ENCODE data around the gene LRRC74B.
A peak's percentile ranks its signal among the peaks of the same experiment; 100 is the strongest.

The LRRC74B gene

DNA sequence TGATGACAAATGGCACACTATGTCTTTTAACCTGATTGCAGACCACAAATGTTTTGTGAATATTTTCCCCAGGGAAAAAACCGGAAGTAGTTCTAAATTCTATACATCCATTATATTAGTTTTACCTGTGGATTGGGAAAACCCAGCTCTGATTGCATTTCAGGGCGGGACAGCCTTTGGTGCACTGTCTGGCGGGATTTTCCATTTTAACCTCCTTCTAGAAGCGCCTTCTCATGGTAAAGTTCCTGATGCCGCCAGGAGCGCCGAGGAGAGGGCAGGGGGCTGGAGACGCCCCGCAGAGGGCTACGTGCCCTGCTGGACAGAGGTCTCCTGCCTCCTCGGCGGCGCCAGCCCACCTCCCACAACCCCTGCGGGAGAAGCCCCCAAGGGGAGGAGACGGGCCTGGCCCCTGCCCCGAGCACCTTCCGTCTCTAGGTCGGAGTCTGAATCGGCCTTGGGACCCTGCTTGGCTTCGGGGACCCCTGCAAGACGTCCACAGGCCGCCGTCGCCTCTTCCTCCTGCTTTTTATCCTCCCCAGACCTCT is 32.0 kb upstream of the LRRC74B start:
- DNase-seq (ENCODE audit: low read depth in 2 of 2): no peak

DNA sequence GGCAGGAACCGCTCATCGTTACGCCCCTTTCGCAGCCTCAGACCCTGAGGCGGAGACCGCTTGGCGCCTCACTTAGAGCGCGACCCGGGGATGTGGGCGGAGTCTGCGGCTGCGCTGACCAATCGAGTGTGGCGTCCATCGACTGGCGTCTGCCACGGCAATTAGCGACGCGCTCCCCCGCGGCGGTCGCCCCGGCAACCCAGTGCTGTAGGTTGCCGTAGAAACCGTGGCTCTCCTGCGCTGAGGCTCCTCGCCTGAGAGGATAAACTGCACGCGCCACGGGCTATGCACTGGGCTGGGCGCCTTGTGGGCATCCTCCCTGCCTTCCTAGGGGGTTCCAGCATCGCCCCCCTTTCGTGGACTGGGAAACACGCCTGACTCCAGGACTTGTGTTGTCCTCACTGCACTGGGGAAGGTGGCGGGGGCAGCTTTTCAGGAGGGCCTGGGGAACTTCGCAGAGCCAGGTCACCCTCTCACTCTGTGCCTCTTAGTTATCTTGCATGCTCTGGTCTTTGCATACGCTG is 31.5 kb upstream of the LRRC74B start:
- peak; percentile 73 to 87 for DNase-seq (ENCODE audit: low read depth in 2 of 2)

DNA sequence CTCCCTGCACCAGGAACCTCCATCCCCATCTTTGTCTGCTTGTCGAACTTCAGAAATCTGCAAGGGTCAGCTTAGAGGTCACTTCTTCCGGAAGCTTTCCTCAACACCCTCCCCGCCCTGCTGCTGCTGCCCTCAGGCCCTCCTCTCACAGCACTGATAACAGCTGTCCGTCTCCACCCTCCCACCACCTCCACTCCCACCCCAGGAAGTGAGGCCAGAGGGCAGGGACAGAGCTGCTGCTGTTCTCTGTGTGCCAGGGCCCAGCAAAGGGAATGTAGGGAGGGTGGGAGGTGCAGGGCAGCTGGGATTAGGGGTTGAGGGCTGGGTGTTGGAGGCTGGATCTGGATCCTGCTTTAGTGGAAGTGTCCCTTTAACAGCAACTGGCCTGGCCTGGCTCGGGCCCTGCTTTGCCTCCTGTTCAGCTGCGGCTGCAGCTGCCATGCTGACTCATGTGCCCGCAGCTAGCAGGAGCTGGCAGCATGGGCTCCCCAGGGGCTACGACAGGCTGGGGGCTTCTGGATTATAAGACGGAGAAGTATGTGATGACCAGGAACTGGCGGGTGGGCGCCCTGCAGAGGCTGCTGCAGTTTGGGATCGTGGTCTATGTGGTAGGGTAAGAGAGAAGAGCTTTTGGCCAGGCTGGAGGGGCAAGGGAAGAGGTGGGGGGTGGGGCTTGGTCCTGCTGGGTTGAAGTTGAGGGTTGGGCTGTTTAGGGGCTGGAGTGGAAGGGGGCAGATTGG is 30.9 kb upstream of the LRRC74B start, which contains the start of gene P2RX6:
Gene P2RX6, plus strand, starts transcription at position 440 of the 740 bp plus-strand sequence. Its CDS starts 10 bp downstream, at position 450.
- no peak for DNase-seq (ENCODE audit: low read depth in 2 of 2)

DNA sequence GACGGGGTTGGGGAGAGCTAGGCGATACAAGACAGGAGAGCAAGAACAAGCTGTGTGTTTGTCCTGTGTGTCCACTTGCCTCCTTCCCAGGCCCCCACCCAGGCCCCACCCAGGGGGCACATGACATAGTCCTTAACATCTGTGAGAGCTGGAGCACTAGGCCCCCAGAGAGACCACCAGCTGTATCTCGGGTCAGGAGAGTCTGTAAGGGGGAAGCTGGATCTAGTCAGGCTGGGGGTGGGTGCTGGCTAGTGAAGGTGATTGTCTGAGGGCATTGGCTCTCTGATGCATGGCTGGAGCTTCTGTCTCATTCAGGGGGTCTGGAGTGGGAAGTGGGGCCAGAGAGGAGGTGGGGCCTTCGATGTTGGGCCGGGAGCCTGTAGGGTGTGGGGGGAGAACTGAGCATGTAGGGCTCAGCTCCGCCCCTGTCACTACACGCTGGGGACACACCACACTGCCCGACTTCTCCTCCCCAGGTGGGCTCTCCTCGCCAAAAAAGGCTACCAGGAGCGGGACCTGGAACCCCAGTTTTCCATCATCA is 30.2 kb upstream of the LRRC74B start:
- no peak for DNase-seq (ENCODE audit: low read depth in 2 of 2)

DNA sequence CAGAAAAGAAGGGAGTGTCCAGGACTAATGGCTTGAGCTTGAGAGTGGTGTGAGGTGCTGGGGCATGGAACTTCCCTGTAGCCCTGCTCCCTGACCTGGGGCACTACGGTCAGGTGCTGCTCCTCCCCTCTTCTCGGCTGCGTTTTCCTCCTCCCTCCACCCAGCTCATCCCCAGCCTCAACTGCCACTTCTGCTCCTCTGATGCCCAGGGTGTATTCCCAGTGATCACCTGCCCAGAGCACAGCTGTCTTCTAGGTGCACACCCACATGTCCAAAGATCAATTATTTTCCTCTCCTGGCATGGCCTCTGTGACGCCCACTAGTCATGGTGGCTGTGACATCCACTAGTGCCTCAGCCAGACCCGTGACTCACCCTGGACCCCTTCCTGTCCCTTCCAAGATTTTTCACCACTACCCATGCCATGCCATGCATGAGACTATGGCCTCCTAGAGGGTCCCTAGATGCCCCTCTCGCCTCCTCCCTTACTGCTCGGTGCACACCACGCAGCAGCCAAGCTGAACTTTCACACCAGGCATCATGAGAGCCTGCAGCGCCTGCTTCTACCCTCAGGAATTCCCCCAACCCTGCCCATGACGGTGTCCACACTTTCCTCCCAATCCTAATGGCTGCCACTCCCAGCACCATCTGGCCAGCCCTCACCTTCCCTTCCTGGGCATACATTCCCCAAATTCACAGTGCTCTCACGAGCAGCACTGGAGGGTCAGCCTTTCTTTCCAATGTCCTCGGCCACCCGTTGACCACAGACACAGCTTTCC is 28.9 kb upstream of the LRRC74B start:
- no peak for DNase-seq (ENCODE audit: low read depth in 2 of 2)

DNA sequence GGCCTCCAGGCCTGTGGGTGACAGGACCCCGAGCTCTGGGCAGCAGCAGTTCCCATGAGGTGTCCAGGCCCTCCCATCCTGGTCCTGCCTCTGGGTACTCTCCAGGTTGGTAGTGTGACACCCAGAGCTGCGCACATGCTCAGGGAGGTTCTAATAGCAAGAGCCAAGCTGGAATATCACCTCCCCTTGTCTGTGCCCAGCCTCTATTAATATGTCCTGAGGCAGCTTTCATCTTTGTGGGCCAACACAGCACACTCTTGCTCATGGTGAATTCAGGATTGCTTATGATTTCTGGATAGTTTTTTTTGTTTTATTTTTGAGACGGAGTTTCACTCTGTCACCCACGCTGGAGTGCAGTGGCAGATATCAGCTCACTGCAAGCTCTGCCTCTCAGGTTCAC is 27.4 kb upstream of the LRRC74B start:
- no peak for DNase-seq (ENCODE audit: low read depth in 2 of 2)

DNA sequence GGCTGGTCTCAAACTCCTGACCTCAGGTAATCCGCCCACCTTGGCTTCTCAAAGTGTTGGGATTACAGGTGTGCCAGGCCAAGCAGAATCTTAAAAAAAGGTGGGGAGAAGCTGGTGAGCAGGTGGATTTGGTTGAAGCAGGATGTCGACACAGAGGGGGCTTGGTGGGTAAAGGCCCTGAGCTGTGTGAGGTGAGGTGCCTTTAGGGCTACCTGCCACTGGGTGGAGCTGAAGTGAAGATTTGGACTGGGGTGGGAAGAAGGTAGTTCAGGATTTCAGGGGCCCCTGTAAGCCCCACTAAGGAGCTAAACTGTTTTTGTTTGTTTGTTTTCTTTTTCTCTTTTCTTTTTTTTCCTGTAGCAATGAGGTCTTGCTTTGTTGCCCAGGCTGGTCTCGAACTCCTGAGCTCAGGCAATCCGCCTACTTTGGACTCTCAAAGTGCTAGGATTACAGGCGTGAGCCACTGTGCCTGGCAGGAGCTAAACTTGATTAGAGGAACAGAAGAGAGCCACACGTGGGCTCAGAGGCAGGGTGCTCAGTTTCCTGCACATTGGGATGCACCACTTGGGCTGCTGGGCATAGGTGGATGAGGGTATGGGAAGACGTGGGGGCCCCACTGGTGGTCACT is 24.8 kb upstream of the LRRC74B start:
- no peak for DNase-seq (ENCODE audit: low read depth in 2 of 2)

DNA sequence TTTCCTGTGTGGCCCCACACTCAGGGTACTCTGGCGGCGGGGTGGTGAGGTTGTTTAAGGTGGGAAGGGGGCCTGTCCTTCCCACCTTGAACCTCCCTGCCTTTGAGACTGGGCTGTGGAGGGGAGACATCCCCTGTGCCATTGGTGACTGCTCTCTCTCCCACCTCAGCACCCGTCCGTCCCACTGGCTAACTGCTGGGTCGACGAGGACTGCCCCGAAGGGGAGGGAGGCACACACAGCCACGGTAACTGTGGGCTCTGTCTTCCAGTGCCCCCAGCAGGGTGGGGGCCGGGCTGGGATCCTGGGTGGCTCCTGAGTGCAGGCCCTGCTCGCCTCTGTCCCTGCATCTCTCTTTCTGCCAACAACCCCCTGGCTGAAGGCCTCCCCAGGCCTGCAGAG is 23.2 kb upstream of the LRRC74B start:
- no peak for DNase-seq (ENCODE audit: low read depth in 2 of 2)

DNA sequence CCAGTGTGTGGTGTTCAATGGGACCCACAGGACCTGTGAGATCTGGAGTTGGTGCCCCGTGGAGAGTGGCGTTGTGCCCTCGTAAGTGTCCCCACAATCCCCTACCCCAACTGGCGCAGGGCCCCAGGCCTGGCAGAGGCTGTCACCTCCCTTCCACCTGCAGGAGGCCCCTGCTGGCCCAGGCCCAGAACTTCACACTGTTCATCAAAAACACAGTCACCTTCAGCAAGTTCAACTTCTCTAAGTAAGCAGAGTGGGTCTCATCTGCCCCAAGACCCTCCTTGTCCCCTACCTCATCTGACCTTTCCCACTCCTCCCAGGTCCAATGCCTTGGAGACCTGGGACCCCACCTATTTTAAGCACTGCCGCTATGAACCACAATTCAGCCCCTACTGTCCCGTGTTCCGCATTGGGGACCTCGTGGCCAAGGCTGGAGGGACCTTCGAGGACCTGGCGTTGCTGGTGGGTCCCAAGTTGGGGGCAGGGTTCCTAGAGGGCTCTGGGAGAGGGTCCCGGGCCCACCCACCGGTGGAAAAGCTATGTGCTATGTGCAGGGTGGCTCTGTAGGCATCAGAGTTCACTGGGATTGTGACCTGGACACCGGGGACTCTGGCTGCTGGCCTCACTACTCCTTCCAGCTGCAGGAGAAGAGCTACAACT is 22.7 kb upstream of the LRRC74B start:
- no peak for DNase-seq (ENCODE audit: low read depth in 2 of 2)

DNA sequence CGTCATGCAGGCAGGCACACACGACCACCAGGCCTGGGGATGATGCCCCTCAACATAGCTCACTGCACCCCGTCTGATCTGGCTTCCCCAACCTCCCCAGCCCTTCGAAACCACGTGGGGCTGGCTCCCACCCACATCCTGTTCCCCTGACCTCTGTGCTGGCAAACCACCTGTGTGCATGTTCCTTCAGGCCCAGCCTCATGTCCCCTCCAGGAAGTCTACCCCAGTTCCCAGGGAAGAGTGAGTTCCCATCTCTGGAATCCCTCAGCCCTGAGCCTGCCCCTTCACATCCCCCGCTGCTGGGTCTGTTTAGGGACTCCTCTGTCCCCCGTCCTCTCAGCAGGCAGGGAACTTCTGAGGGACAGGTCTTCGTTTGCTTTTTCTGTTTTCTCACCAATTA is 20.5 kb upstream of the LRRC74B start:
- DNase-seq (ENCODE audit: low read depth in 2 of 2): no peak

DNA sequence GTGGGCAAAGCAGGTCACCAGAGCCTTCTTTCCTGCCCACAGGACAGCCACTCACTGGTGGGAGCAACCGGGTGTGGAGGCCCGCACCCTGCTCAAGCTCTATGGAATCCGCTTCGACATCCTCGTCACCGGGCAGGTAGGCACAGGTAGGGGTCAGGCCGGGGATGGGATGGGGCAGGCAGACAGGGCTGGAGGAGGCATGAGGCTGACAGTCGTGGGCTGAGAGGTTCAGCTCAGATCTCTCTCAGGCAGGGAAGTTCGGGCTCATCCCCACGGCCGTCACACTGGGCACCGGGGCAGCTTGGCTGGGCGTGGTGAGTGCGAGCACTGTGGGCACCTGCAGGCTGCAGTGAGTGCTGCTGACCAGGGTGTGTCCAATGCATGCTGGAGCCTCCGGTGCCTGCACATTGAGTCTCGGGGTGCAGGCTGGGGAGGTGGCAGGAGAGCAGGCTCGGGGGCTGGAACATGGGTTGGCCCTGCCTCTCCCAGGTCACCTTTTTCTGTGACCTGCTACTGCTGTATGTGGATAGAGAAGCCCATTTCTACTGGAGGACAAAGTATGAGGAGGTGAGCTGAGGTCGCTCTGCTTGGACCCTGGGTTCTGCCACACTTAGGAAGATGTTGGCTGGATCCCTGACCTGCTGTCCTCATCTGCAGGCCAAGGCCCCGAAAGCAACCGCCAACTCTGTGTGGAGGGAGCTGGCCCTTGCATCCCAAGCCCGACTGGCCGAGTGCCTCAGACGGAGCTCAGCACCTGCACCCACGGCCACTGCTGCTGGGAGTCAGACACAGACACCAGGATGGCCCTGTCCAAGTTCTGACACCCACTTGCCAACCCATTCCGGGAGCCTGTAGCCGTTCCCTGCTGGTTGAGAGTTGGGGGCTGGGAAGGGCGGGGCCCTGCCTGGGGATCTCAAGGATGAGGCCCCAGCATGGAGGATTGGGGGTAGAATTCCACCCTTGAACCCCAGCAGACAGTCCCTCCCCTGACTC is 19.7 kb upstream of the LRRC74B start:
- DNase-seq (ENCODE audit: low read depth in 2 of 2): no peak

DNA sequence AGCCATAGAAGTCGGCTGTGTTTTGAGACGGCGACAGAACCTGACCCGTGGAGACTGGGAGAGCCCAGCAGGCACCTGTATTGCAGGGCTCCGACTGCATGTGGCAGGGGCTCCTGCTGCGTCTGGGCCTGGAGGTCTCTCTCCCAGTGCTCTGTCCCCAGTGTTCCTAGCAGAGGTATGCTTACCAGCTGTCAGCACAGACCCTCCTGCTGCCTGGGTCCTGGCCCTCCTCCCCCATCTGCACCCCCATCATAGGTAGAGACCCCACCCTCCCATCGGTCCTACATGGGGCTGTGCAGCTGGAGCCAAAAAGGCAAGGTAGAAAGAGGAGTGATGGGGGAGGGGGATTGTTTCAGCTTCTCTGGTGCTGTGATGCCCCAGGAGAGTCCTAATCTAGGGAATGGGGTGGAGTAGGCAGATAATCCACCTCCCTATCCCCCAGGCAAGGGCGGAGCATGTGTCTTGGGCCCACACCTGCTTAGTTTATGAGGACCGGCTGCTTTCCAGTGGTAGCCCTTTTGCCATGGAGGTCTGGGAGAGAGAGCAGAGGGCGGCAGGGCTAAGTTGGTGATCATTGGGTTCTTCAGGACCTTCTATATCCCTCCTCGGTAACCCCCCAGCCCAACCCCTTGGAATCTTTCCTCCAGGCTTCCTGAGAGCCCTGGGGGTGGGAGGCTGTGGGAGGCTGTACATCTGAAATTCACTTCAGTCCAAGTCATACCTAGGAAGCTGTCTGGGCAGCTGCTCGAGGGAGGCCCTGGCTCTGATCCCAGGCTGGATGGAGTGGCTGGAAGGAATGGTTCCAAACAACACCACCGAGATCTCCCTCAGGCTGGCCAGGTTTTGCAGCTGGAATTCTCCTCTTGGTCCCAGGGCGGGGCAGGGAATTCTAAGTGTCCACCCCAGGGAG is 18.7 kb upstream of the LRRC74B start:
- no peak for DNase-seq (ENCODE audit: low read depth in 2 of 2)

DNA sequence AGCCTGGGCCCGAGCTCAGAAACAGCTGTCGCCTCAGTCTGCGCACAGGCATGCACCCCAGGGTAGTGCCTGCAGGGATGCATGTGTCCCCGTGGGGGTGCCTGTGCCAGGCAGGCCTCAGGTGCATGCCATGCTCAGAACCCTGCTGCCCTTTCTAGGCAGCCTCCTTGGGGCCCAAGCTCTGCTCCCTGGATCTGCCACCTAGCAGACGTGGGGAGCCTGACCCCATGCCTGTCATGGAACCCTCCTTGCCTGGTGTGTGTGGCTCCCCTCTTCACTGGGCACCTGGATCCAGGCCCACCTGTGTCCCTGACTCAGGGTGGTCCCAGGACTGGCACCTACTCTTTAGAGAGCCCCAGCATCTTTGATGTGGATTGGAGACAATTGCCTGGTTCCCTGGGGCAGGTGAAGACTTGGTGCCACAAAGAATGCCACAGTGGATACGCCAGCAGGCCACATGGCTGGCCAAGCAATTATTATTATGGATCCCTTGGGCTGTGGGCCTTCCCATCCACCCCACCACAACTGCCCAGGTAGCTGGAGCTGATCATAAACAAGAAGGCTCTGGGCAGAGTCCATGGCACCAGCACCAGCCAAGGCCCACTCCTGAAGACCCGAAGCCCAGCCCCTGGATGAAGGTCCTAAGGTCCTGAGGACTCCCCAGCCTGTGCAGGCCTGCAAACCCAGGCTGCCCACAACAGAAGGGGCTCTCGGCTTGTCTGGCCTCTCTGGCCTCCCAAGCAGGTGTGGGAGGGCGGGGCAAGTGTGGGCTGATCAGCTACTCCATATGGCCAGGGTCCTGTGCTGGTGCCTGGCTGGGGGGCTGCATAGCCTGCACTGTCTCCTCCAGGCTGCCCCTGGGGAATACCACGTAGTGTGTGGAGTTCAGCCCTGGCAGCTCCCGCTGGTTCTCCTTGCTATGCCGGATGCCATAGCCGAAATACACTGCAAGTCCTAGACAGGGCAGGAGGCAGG is 17.2 kb upstream of the LRRC74B start:
- DNase-seq (ENCODE audit: low read depth in 2 of 2): no peak

DNA sequence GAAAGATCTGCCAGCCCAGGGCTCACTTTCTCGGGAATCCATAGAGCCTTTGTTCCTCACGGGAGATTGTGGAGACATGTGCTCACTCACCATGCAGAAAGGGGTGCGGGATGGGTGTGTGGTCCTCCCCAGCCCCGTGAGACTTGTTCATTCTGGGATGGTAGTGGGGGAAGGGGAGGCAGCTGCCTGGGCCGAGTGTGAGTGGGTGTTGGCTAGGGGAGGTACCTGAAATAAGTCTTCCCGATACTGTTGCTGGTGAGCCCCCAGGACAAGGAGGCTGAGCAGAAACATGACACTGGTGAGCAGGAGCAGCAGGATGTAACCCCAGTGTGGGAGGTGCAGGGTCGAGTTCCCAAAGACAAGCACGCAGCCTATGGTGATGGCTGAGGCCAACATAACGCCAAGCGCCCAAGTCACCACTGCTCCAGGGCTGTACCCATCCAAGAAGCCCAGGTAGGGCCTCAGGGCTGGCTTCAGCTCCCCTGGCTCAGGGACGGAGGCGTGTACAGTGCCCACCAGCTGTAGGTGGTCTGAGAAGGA is 16.2 kb upstream of the LRRC74B start:
- no peak for DNase-seq (ENCODE audit: low read depth in 2 of 2)

DNA sequence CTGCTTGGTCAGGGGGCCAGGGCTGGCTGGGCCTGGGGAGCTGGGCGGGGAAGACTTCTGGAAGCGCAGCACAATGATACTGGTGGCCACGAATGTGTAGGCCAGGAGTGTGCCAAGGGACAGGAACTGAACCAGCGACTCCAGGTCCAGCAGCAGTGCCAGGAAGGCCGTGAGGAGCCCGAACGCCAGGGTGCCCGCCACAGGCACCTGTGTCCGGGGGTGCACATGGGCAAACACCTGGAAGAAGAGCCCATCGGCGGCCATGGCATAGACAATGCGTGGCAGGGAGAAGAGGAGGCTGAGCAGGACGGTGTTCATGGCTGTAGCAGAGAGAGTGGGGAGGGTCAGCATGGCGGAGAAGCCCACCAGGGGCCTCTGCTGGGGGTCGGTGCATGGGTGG is 15.7 kb upstream of the LRRC74B start:
- no peak for DNase-seq (ENCODE audit: low read depth in 2 of 2)

DNA sequence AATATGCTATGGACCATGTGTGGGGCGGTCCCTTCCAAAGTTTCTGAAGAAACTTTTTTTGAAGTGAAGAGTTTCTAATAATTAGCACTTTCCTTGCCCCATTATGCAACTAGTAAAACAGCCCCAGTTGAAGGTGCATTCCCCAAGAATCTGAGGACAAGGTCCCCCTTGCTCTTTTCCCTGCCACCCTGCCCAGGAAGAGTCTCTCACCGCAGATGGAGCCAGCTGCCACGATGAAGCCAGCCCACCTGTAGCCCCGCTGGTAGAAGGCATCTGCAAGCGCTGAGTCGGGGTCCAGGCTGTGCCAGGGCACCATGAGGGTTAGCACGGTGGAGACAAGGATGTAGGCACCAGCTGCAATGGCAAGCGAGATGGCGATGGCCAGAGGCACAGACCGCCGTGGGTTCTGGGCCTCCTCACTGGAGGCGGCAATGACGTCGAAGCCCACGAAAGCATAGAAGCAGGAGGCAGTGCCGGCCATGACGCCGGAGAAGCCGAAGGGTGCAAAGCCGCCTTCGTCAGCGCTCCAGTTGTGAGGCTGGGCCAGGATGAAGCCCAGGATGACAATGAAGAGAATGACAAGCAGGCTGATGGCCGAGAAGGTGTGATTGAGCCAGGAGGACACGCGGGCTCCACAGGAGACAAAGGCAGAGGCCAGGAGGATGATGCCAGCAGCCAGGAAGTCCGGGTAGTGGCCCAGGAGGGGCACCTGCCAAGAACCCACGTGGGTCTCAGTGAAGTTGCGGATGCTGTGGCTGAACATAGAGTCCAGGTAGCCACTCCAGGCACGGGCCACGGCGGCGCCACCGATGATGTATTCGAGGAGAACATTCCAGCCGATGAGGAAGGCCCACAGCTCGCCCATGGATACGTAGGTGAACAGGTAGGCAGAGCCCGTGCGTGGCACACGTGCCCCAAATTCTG is 14.9 kb upstream of the LRRC74B start:
- no peak for DNase-seq (ENCODE audit: low read depth in 2 of 2)
